HL-60/S4 (cell line): ENCODE measurements around the gene HBE1.
"Not testable (repeated sequence)": the region's sequence is repeated elsewhere in the genome, so short reads cannot be mapped to it uniquely, and the experiment has no call there.

ENCODE experiments used
- in situ Hi-C: fragments of 300-500 bp; cut with MboI; formaldehyde crosslinking; loops from 2 replicates; pipeline ENCODE4 v1.14.3; 2022; ENCODE audit warnings: low sequenced_read_pairs

The HBE1 gene

DNA sequence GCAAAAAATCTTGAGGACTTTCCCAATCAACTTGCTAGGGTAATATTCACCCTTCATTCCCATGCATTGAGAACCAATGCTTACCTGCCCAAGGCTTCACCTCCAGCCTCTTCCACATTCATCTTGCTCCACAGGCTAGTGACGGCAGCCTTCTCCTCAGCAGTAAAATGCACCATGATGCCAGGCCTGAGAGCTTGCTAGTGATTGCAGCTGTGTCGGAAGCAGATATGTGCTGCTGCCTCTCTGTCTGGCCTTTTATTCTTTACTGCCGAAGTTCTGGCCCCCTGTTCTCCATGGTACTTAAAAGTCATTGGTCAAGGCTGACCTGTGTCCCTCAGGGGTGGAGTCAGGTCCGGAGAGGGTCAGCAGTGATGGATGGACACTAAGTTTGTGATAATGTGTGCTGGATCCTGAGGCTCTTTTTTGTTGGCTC is at the start of gene HBE1:
TSS of gene HBE1 (minus strand) at position 231 of the 433 bp plus-strand sequence. CDS start at position 176, 55 bp downstream.
- in situ Hi-C loops: no loop called here

DNA sequence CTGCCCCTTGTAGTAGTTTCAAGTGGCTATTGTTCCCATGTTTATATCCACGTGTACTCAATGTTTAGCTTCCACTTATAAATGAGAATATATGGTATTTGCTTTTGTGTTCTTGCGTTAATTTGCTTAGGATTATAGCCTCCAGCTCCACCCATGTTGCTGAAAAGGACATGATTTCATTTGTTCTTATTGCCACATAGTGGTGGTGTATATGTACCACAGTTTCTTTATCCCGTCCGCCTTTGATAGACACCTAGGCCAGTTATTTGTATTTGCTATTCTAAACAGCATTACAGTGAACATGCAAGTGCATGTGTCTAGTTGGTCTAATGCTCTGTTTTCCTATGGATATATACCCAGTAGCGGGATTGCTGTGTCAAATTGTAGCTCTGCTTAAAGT is 47.5 kb upstream of the HBE1 start:
- in situ Hi-C loops: no loop called here

DNA sequence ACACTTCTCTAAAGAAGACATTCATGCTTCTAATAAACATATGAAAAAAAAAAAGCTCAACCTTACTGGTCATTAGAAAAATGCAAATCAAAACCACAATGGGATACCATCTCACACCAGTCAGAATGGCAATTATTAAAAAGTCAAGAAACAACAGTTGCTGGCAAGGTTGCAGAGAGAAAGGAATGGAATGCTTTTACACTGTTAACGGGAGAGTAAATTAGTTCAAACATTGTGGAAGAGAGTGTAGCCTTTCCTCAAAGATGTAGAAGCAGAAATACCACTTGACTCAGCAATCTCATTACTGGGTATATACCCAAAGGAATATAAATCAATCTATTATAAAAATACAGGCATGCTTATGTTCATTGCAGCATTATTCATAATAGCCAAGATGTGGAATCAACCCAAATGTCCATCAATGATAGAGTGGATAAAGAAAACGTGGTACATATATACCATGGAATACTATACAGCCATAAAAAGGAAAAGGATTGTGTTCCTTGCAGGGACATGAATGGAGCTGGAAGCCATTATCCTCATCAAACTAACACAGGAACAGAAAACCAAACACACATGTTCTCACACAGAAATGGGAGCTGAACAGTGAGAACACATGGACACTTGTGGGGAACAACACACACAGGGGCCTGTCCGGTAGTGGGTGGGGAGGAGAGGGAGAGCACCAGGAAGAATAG is 43.7 kb upstream of the HBE1 start:
- in situ Hi-C loops: not testable (repeated sequence)

DNA sequence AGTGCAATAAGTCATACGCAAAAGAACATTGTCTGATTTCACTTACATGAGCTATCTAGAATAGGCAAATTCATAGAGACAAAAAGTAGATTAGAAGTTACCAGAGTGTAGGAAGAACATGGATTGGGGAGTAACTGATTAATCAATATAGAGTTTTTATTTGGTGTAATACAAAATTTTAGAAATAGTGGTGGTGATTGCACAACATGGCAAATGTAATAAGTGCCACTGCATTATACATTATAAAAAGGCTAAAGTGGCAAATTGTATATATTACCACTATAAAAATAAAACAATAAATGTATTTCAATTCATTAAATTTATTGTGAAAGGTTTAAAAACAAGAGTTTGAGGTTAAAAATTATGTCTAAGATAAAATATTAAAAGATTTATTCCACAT is 40.7 kb upstream of the HBE1 start:
- in situ Hi-C loops: no loop called here

GRCh38 chr11:5307256-5308019 is 37.7 kb upstream of the HBE1 start:
- in situ Hi-C loops: no loop called here

GRCh38 chr11:5304046-5304445 is 34.3 kb upstream of the HBE1 start:
- in situ Hi-C loops: no loop called here

DNA sequence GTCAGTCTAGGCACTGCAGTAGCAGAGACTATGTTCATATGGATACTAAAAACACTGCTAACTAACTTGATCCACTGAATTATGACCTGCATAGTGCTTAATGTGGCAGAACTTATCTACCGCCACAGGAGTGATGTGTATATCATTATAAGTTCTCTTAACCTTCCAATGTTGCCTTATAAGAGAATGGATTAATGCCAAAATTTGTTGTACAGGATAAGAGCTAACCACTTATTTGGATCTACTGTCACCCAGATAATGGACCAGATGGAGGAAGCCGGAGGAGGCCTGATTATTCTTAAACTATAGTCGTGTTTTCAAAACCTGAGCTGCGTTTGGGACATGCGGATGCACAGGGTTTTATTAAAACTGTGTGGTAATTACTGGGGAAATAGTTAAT is 33.9 kb upstream of the HBE1 start:
- in situ Hi-C loops: no loop called here

DNA sequence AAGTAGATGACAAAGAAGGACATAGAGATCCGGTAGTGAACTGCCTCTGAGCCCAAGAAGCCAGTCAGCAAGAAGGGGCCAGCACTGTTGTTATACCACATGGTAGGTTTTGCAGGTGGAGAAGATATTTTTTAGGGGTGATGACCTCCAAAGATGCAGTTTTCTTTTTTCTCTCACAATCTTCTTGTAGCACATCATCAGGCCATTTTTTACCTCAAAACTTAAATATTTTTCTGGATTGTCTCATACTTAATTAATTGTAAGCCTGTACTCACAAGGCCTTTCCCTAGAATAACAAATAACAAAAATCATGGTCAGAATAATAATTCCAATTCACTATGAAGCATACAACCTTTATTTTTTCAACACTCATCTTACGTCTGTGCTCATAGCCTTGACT is 32.1 kb upstream of the HBE1 start, which contains the start of gene OR51B4:
TSS of gene OR51B4 (minus strand) at position 101 of the 400 bp plus-strand sequence. CDS start at position 101, 0 bp downstream.
- in situ Hi-C loops: no loop called here

- in situ Hi-C loops: no loop called here
Measured at GRCh38 chr11:5300251-5300650, 30.5 kb upstream of the HBE1 start.

GRCh38 chr11:5298451-5298850 is 28.7 kb upstream of the HBE1 start:
- in situ Hi-C loops: no loop called here

DNA sequence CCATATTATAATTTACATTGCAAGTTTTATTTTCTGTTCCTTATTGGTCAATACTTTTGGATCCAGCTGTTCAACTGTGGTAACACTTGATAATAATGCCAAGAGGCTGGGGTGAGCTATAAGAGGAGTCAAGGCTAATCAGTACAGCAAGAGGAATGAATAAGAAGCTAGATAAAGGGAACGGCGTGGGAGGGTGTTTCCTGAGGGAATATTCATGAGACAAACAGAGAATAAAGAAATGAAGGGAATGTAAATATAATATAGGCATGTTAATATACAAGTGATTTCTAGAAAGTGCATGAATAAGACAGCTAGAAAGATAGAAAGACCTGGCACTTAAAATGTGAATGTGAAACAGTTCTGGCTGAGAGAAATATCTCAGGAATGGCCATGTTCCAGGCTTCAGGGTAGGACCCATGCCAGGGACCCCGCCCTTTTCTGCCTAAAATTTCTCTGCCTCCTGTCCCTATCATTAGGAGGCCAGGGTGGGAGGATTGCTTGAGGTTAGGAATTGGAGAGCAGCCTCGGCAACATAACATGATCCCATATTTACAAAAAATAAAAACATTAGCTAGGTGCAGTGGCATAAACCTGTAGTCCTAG is 28.1 kb upstream of the HBE1 start:
- in situ Hi-C loops: no loop called here

DNA sequence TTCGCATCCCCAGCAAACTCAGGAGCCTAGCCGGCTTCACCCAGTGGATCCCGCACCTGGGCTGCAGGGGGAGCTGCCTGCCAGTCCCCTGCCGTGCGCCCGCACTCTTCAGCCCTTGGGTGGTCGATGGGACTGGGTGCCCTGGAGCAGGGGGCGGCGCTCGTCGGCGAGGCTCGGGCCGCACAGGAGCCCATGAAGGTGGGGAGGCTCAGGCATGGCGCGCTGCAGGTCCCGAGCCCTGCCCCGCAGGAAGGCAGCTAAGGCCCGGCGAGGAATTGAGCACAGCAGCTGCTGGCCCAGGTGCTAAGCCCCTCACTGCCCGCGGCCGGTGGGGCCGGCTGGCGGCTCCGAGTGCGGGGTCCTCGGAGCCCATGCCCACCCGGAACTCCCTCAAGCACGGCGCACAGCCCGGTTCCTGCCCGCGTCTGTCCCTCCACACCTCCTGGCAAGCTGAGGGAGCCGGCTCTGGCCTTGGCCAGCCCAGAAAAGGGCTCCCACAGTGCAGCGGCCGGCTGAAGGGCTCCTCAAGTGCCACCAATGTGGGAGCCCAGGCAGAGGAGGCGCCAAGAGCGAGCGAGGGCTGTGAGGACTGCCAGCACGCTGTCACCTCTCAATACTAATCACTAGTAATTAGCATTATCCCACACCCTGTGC is 24.7 kb upstream of the HBE1 start:
- in situ Hi-C loops: not testable (repeated sequence)

DNA sequence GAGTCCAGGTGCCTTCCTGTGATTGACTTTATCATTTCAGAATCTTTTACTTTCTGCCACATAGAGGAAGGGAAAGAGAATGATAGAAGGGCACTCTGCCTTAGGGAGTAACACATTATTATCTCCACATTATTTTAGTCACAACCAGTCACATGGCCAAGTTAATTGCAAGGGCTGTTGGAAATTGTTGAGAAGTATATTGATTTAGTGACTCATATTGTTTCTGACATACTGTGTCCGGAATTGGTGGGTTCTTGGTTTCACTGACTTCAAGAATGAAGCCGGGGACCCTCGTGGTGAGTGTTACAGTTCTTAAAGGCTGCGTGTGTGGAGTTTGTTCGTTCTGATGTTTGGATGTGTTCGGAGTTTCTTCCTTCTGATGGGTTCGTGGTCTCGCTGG is 23.3 kb upstream of the HBE1 start:
- in situ Hi-C loops: no loop called here

GRCh38 chr11:5291207-5291838 is 21.6 kb upstream of the HBE1 start:
- in situ Hi-C loops: no loop called here

- in situ Hi-C loops: no loop called here
Measured at GRCh38 chr11:5290106-5290505, 20.4 kb upstream of the HBE1 start.

DNA sequence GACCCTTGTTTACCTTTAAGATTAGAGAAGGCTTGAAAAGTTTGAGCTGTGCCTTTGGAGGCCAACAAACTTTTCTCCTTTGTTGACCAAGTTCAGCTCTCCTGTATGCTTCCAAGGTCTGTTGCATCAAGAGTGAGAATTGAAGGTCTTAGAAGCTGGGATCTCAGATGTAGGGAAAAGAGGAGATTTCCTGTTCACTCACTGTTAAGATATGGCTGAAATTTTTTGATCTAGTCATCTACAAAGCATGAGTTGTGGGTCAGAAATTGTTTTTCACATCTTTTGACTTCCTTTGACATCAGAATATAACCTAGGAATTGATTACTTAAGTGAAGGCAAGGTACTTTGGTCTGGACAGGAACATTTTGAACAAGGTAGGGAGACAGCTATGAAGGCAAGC is 20.0 kb upstream of the HBE1 start:
- in situ Hi-C loops: no loop called here

DNA sequence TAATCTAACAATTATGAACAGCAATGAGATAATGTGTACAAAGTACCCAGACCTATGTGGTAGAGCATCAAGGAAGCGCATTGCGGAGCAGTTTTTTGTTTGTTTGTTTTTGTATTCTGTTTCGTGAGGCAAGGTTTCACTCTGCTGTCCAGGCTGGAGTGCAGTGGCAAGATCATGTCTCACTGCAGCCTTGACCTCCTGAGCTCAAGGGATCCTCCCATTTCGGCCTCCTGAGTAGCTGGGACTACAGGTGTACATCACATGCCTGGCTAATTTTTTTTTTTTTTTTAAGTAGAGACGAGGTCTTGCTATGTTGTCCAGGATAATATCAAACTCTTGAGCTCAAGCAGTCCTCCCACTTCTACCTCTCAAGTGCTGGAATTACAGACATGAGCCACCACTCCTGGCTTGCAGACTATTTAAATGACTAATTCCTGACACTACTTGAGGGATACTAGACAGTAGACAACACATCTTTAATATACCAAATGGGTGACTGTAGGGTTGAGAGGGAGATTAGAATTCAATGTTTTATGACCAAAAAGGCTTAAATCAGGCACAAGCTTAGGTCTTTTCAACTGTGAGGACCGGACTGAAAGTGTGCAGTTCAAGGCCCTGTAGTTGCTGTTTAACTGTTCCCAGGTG is 19.3 kb upstream of the HBE1 start:
- in situ Hi-C loops: no loop called here

GRCh38 chr11:5288108-5288905 is 18.6 kb upstream of the HBE1 start:
- in situ Hi-C loops: no loop called here

DNA sequence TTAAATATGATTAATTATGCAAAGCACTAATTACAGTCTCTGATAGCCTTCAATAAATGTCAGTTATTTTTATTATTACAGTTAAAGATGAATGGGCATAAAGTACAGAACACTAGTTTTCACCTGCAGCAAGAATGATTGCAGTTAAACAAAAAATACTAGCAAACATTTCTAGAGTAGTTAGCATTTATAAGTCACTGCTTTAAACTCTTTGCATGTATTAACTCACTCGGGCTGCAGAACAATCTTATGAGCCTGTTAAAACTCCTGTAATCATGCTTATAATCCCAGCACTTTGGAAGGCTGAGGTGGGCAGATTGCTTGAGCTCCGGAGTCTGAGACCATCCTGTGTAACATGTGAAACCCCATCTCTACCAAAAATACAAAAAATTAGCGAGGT is 17.2 kb upstream of the HBE1 start:
- in situ Hi-C loops: no loop called here

- in situ Hi-C loops: no loop called here
Measured at GRCh38 chr11:5286351-5286750, 16.6 kb upstream of the HBE1 start.
